HepG2 (cell line): ENCODE results near the gene ANKRD2. TPM values are rescaled to one million over a fixed set of nuclear protein-coding genes. Genes with fewer than 3 reads are reported as not detected.

Experiments
- AHDC1 ChIP-seq: sonication (generic); formaldehyde crosslinking; IDR thresholded peaks from 2 replicates; pipeline ENCODE4 v1.5.1; 2020; ENCODE audit warnings: mild to moderate bottlenecking, missing genetic modification reagents, borderline replicate concordance
- HMGXB3 ChIP-seq: sonication (generic); formaldehyde crosslinking; IDR thresholded peaks from 2 replicates; pipeline ENCODE4 v1.4.0; 2020; ENCODE audit warnings: missing genetic modification reagents, borderline replicate concordance
- HOXD1 ChIP-seq: sonication (generic); formaldehyde crosslinking; IDR thresholded peaks from 2 replicates; pipeline ENCODE4 v1.5.0; 2020; ENCODE audit warnings: missing genetic modification reagents
- TAF15 ChIP-seq: fragments of 200-400 bp; formaldehyde crosslinking; IDR thresholded peaks from one replicate; pipeline ENCODE4 v1.6.1; 2018; ENCODE audit warnings: mild to moderate bottlenecking, low read depth, low read length; ENCODE audit not compliant: poor library complexity, severe bottlenecking
- THYN1 ChIP-seq: sonication (generic); formaldehyde crosslinking; IDR thresholded peaks from 2 replicates; pipeline ENCODE4 v1.8.1; 2023; ENCODE audit warnings: low read depth, mild to moderate bottlenecking, moderate library complexity, missing genetic modification reagents, borderline replicate concordance
- ZNF12 ChIP-seq: sonication (generic); formaldehyde crosslinking; IDR thresholded peaks from 2 replicates; pipeline ENCODE4 v1.5.0; 2020; ENCODE audit warnings: missing genetic modification reagents
- ZNF382 ChIP-seq: sonication (generic); formaldehyde crosslinking; IDR thresholded peaks from 2 replicates; pipeline ENCODE4 v1.5.0; 2020; ENCODE audit warnings: missing genetic modification reagents, mild to moderate bottlenecking, borderline replicate concordance
- ZNF512B ChIP-seq: sonication (generic); formaldehyde crosslinking; IDR thresholded peaks from 2 replicates; pipeline ENCODE4 v1.5.1; 2020; ENCODE audit warnings: missing genetic modification reagents, mild to moderate bottlenecking, borderline replicate concordance
- ZNF569 ChIP-seq: sonication (generic); formaldehyde crosslinking; IDR thresholded peaks from 2 replicates; pipeline ENCODE4 v1.5.0; 2020; ENCODE audit warnings: mild to moderate bottlenecking, missing genetic modification reagents, moderate library complexity, borderline replicate concordance
- ZNF772 ChIP-seq: sonication (generic); formaldehyde crosslinking; IDR thresholded peaks from 2 replicates; pipeline ENCODE4 v1.5.0; 2020; ENCODE audit warnings: mild to moderate bottlenecking, missing genetic modification reagents
- polyA plus RNA-seq, 8 experiments: library from polyadenylated mRNA; depleted of rRNA in 3 of 8; stranded (reverse) in 7 of 8; unstranded in 1 of 8; fragments of >200 nt; fragmentation: Illumina TruSeq in 4 of 8; extraction: Trizol in 4 of 8; gene quantifications; 2 replicates each; pipeline versions ENCODE4 v1.2.1 to v1.2.3, GENCODE V29; 2011 to 2016; ENCODE audit warnings: low read depth in 4 of 8, missing spikeins in 1 of 8, mixed read lengths in 1 of 8; ENCODE audit not compliant: insufficient read depth in 1 of 8
- total RNA-seq, 5 experiments: library from RNA; depleted of rRNA; stranded (reverse); fragments of >200 nt; fragmentation: Illumina TruSeq; extraction: Trizol; gene quantifications; 2 replicates each; pipeline ENCODE4 v1.2.3, GENCODE V29; 2016; ENCODE audit warnings: low read depth in 1 of 5

Gene ANKRD2
- total and polyA plus RNA-seq, 2 of the 13 experiments (the other 11 are each of a cell fraction or from before 2014, with no cell fraction given), result not detected

GRCh38 chr10:97632949-97633884 is 60.6 kb downstream of the ANKRD2 start, which contains the start of gene MORN4 (continued):
- TF ChIP-seq ZNF382 (CRISPR knock-in tag), result no peak
- no peak for TF ChIP-seq ZNF512B (CRISPR knock-in tag)
- no peak for TF ChIP-seq ZNF12 (CRISPR knock-in tag)
- 0 out of 2 replicates have a peak, but pooled peaks have one; percentile 29 for TF ChIP-seq AHDC1
- no peak for TF ChIP-seq TAF15
- peak; percentile 100 for TF ChIP-seq HMGXB3
- TF ChIP-seq ZNF569, result no peak
- TF ChIP-seq ZNF772 (CRISPR knock-in tag), result peak; percentile 64; the same call in 1 of the 2 replicates
- no peak for TF ChIP-seq THYN1 (CRISPR knock-in tag)
- peak; percentile 26; the same call in 1 of the 2 replicates for TF ChIP-seq HOXD1 (CRISPR knock-in tag)
